SKM-1 treated with dmso at 0.1 percent for 144 hours (cell line): ENCODE data around the gene ABTB1.

Source experiments
- DNase-seq: peaks from one replicate; lab custom pipeline; 2025; ENCODE audit not compliant: unreplicated experiment; lab: John Stamatoyannopoulos, UW

The ABTB1 gene

GRCh38 chr3:127686512-127686894 is 13.8 kb downstream of the ABTB1 start:
- no peak for DNase-seq

GRCh38 chr3:127687228-127687737 is 14.5 kb downstream of the ABTB1 start:
- DNase-seq: no peak

DNA sequence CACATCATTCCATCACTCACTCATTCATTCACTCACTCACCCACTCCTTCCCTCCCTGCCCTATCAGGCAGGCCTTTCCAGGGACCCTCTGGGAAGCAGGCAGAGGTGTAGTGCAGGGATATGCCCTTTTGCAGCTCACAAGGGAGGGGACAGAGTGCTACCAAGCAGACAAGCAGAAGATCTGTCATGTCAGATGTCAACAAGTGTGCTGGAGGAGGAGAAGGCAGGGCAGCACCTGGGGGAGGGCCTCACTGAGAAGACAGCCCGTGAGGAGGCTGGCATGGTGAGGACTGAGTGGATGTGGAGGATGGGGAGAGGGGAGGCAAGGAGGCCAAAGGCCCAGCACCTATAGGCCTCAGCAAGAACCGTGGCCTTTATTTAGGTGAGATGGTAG is 15.3 kb downstream of the ABTB1 start:
- no peak for DNase-seq

DNA sequence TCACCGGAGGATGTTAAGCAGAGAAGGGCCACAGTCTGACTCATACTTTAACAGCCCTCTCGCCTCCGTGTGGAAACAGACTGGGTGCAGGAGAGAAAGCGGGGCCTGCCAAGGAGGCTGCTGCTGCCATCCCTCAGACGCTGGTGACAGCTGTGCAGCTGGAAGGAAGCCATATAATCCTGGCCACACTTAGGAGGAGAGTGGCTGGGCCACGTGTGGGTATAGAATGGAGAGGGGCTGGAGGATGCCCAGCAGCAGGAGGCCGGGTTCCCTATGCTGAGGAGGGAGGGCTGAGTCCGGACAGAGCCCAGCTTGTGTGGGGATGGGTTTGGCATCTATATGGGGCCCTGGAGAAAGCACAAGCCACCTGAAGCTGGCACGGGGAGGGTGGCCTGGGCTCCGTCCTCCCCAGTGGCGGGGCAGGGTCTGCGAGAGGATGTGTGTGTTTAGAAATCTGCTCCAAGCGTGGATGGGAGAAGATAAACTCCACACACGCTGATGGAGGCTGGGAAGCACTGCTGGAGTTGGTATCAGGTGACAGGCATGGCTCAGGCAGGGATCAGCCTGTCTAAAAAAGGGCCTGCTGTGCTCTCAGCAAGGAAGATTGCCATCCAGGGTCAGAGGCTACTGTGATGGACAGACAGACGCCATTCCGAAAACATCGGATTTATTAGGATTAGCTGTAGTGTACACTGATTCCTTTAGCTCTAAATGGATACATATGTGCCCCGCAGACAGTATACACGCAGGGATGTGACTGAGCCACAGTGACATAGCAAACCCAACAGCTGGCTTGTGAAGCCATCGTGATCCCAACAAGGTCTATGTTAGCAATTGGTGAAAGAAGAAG is 15.9 kb downstream of the ABTB1 start:
- no peak for DNase-seq

DNA sequence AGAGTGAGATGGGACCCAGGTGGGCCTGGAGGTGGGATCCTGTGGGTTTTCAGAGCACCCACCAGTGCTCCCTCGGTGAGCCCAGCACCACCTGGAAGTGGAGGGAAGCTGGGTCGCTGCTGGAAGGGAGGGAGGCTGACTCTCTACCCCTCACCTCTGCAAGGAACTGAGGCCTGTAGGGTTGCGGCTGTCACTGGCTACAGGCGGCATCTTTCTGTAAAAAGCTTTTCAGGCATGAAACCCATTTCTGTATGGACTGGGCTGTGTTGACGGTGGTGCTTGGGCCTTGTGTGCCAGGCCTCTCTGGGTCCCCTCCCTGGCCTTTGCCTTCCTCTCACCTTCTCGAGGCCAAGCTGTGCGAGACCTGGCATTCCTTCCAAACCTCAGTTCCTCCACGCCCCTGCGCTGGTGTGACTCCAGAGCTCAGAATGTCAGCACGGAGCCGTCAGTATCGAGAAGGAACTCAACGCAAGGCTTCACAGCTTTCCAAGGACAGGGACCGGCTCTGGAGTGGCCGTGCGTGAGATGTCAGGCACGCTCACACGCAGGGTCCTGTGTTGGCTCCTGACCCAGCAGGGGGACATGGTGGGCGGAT is 16.6 kb downstream of the ABTB1 start:
- no peak for DNase-seq

GRCh38 chr3:127690106-127690505 is 17.4 kb downstream of the ABTB1 start:
- DNase-seq: no peak

DNA sequence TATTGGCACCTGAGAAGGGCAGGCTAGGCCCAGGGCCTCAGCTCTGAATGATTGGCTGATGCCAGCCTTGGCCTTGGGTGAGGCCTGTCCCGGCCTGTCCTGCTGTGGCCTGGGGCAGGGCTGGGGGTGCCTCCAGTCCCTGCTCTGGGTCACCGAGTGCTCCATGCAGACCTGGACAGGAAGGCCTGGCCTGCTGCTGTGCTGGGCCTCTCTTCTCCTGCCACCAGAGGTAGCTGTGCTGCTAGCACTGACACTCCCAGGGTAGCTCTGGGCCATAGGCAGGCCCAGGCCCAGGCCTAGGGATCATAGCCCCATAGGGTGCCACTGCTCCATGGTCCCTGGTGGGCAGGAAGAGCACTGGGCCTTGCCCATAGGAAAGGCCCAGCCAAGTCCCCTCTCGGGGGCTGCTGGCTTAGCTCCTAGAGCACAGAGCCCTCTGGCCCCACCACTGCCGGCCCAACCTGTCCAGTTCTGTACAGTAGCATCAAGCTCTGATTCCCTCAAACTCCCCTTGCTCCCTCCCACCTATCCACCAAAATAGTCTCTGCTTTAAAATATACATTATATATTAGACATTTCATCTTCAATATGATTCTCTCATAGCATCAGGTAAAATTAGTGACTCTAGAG is 18.2 kb downstream of the ABTB1 start:
- peak; percentile 61 for DNase-seq

- no peak for DNase-seq
These were observed 18.7 kb downstream of the ABTB1 start for GRCh38 chr3:127691489-127691888.

- DNase-seq: no peak
These were observed 19.2 kb downstream of the ABTB1 start for GRCh38 chr3:127691974-127692373.

- no peak for DNase-seq
These were observed 20.0 kb downstream of the ABTB1 start for GRCh38 chr3:127692501-127693335.

DNA sequence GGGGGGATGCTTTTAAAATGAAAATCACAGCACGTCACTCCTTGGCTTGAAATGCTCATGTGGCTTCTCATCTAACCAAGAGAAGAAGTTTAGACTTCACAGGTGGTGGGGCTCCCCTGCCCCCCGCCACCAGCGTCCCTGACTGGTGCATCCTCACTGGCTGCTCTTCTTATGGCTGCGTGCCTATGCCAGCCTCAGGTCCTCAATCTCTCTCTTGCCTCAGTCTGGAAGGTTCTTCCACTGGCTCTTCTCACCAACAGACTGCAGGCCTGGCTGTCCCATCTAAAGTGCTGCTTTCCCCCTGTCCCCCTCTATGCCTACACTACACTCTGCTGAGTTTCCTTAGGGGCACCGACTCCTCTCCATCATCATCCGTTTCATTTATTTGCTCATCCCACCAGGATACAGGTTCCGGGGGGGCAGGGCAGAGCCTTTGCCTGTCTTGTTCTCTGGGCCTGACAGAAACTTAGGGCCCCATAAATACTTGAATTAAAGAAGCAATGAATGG is 20.6 kb downstream of the ABTB1 start:
- DNase-seq: no peak

DNA sequence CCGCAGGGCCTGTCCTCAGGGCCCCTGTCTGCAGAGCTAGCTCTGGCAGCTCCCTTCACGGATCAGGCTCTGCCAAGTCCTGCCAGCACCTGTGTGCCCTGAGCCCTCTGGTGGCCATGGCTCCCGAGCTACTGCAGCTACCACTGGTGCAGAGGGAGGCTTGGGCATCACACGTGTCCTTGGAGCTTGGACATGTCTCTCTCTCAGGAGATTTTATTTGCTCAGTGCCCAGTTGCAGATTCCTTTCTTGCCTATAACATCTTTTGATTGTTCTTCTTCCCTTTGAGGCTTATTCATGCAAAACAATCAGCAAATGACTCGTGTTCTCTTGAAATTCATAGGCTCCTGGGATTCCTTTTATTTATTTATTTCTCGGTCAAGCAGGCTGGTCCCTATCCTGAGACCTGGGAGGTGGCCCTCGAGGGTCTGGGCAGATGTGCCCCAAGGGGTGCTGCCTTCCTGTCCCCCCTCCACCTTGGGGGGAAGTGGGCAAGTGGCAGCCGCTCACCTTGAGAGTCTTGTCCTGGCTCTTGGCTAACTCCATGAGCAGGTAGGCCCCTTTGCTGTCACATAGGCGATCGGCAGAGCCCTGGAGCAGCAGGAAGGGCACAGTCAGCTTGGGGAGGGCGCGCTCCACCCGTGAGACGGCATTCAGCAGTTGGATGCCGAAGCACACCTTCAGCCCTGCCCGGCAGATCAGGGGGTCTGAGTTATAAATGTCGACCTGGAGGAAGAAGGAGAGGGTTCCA is 21.9 kb downstream of the ABTB1 start:
- DNase-seq: peak; percentile 19

DNA sequence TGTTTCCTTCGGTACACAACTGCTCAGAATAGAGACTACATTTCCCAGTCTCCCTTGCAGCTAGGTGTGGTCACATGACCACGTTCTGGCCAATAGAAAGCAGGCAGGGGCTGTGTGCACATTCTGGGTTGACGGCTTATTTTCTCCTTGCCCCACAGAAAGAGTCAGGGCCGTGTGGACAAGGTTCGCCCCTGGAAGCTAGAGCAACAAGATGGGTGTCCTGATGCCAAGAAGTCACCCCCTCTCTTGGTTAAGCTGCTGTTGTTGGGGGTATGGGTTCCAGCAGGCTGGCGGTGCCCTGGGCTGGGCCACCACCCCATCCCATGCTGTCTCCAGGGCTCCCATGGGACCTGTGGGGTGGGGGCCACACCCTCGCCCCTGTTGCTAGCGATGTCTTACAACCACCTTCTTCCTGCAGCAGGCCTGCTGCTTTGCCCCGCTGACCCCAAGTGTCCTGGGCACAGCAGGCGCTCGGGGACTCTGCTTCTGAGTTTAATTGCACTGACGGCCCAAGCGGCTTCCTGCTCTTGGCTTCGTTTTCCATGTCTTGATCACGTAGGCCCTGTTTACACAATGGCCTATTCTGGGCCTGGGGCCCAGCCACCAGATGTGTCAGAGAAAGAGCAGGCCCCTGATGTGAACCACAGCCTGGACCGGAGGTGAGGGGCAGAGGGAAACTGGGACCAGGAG is 24.9 kb downstream of the ABTB1 start:
- DNase-seq: peak; percentile 39

DNA sequence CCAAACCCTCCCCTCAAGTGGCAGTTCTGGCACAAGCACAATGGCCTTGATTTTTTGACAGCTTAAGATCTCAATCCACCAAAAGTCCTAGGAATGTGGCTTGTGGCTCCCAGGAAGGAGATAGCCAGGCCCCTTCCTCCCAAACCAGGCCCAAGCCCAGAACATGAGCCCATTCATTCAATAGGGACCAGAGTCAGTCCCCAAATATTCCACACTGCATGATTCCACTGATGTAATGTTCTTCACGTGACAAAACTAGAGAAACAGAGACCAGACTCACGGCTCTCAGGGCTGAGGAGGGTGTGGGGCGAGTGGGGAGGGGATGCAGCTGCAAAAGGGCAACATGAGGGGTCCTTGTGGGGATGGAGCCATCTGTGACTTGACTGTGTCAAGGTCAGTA is 25.5 kb downstream of the ABTB1 start:
- no peak for DNase-seq

DNA sequence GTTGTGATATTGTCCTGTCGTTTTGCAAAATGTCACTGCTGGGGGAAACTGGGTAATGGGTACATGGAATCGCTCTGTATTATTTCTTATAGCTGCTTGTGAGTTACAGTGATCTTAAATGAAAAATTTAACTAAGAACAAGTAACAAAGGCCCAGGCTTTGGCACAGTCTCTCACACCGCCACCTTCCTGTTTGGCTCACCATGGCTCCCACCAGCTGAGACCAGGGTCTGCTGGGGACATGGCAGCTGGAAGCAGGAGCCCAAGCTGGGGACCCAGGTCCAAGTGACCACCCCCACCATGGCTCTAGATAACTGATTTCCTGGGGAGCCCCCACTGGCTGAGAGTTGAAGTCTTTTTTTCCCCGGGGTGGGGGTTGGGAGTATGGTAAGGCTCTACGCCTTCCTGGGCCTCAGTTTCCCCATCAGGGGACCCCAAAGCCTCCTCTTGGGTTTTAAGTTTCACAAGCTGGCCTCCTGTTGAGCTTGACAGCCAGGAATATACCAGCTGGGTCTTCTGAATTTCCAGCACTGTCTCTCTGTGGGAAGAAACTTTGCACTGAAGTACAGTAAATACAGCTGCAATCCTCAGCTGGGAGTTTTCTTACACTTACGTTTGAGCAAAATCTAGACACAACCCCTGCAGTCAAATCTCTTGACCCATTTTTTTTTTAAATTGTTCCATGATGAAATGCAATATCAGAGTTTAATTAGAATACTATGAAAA is 26.1 kb downstream of the ABTB1 start:
- DNase-seq: no peak

DNA sequence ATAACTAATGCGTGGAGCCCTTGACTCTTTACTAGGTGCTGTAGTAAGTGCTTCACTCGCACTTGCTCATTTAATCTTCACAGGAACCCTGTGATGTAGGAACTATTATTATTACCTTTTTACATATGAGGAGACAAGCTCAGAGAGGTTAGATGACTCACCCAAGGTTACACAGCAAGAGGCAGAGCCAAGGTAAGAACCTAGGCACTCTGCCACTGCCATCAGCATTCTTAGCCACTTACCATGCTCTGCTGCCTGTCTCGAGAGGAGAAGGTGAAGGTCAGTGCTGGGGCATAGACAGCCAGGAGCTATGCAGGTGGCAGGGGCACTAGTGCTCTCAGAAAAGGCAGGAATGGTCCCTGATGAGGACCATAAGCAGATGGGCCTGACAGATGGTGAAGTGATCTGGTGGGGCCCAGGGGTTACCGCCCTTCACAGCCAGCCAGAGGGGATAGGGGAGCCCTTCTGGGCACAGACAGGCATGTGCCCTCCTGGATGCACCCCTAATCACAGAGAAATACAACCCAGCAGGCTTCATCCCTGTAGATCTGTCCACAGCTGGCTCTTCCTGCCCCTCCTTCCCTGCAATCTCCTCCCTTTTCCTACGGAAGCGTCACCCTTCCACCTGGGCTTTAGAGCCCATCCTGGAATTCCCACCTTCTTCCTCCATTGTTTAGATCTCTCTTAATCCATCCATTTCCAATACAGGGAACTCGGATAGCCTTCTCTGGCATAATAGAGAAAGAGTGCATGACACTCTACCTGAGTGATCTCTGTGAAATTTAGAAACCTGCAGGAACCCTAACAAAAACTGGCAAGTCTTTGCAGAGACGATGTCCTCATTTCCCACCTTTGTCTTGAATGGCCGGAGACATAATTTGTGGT is 26.9 kb downstream of the ABTB1 start:
- no peak for DNase-seq

- DNase-seq: no peak
These were observed 27.7 kb downstream of the ABTB1 start for GRCh38 chr3:127700406-127700805.

DNA sequence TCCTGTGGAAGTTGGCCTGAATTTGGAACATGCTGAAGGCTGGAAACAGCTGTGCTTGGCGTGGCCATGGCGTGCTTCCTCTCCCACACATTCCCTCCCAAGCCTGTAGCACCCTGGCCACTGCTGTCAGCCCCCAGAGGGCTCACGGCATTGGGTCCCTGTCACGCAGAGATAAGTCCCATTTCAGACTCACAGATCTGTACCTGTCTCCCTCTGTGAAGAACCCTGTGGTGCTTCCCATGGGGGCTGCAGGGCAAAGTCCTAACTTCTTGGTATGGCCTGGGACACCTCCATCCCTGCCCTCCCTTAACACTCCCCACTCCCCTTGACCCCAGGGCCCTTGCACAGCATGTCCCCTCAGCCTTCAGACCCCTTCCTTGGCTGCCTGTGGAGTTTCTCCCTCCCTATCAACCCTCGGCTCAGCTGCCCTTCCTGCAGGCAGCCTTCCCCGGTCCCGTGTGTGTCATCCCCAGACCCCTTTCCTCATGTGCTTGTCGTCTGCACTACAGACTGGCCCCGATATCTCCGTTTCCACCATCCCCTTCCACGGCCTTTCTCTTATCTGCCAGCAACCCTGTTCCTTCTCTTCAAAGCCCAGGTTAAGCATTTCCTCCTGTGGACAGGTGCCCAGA is 28.6 kb downstream of the ABTB1 start:
- no peak for DNase-seq
